ENCODE results near the gene PHGDH.

DNA sequence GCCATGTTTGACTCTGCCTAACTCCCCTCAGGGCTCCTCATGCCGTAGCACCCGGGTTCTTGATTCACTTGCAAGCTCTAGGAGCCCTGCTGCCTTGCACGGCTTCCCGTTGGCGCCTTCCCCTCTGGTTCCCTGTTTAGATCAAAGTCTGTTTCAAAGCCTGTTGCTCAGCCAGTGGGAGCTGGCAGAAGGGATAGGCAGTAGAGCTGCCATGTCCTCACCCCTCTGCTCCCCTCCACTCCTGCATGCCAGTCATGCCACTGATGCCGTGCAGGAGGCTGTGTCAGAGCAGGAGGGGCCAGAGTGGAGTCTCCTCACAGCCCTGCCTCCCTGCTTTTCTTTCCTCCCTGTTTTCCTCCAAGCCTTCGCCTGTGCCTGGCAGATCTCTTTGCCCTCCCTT, 30.5 kb downstream of the PHGDH start:
- TF ChIP-seq CTCF (IDR thresholded peaks at IDR 0.05 in 8 of 11, conservative IDR thresholded peaks at IDR 0.05 in 3 of 11) (no peak), POLR2AphosphoS5 (IDR thresholded peaks at IDR 0.05) (no peak)
